ENCODE results near the gene KLHL12.

KLHL12 gene

DNA sequence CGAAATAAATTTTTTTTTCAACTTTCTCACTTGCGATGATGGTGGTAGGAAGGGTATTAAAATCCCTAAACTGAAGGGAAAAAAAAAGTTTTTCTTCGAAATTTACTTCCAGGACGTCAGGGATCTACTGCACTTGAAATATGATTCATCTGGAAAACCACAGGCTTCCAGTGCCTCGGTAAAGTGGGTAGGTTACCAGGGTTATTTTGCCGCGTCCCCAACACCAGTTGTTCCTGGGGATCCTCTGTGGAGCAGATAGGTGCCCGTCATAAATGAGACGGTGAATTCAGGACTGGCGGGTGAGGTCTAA lies 38.9 kb downstream of the KLHL12 start:
- DNase-seq (ENCODE audit: low read depth in 2 of 2): no peak

DNA sequence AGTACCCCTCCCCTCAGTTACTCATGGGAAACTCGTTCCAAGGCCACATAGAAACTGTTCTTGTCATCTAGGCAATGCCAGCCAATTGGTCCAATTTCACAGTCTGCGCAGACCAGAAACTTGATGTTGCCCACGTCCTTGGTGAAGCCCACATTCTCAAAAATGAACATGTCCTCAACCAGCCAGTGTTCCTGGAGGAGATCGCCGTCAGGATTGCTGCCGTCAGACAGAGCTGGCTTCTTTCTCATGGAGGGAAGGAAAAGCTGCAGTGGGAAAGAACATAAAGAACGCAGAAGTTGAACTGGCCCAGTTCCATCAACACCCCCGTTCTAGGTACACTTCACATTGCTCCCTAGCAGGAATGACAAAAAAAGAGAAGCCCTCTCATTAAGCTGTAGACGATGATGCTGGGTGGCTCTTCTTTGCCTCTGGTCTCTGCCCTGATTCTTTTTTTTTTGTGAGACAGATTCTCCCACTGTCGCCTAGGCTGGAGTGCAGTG lies 46.0 kb downstream of the KLHL12 start:
- DNase-seq (ENCODE audit: low read depth in 2 of 2): no peak

DNA sequence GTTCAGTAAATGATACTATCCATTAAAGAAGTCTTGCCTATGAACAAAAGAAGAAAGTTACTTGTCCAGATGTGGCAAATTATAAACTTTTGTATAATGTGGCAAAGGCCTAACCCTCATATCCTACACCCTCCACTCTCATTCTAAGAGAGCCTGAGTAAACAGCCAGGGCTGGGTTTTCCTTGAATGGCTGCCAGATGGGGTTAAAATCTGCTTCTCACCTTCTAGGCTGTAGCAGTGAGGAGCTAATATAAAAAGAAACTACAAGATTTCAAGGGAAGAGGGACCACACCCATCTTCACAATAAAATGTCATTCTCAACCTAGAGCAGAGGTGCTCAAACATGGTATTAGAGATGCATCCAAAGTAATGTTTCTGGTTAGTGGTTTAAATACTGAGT lies 47.0 kb downstream of the KLHL12 start:
- DNase-seq (ENCODE audit: low read depth in 2 of 2): no peak

- DNase-seq (ENCODE audit: low read depth in 2 of 2): no peak
Observed at GRCh38 chr1:202879128-202879527, 47.9 kb downstream of the KLHL12 start.

GRCh38 chr1:202873026-202873425 lies 54.0 kb downstream of the KLHL12 start:
- DNase-seq (ENCODE audit: low read depth in 2 of 2): no peak

DNA sequence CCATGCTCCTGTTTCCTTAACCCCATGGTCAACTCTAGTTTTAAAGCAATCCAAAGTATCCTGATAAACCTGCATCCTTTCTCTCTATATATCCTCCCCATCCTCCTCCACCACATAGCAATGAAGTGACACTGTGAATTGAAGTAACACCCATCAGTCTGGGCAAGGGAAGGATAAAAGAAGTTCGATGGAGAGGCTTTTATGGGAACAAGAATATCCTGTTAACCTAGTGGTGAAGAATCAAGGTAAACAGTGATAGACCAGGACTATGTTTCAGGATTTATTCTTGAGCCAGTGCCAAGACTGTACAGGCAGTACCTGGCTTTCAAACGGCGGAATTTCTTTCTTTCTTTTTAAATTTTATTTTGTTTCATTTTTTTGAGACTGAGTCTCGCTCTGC lies 55.7 kb downstream of the KLHL12 start:
- no peak for DNase-seq (ENCODE audit: low read depth in 2 of 2)

- no peak for DNase-seq (ENCODE audit: low read depth in 2 of 2)
Observed at GRCh38 chr1:202862679-202863560, 64.1 kb downstream of the KLHL12 start.

GRCh38 chr1:202861420-202862132 lies 65.5 kb downstream of the KLHL12 start:
- peak; percentile 29 for DNase-seq (ENCODE audit: low read depth in 2 of 2)

DNA sequence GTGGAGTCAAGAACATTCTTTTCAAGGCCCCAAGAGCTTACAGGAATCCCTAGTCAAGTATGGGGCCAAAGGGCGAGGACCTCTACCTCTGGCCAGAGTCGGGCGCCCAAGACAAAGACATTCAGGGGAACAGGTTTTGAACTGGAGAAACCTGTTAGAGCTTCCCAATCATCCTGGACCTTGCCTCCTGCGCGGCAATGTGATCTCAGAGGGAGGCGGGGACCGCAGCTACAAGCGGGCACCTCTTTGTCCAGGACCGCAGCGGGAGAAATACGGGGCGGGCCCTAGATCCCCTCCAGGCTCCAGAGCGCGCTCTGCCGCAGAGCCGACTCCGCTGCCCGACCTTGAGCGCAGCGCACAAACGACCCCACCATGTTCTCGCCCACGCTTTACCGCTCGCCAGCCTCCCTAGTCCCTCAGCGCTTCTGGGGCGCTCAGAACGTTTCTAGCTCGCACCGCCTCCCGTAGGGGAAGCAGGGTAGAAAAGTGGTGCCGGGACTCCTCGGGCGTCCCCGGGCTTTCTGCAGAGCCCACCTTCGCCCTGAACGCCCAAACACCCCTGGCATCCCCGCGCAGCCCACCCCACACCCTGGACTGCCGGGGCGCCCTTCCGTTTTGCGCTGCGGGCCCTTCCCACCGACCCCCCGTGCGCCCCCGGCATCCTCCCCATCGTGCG lies 66.2 kb downstream of the KLHL12 start:
- peak in 1 of 2 donors; percentile 28 for DNase-seq (ENCODE audit: low read depth in 2 of 2)

- DNase-seq (ENCODE audit: low read depth in 2 of 2): no peak
Observed at GRCh38 chr1:202858789-202859414, 68.1 kb downstream of the KLHL12 start.

GRCh38 chr1:202858331-202858730 lies 68.7 kb downstream of the KLHL12 start:
- no peak for DNase-seq (ENCODE audit: low read depth in 2 of 2)

GRCh38 chr1:202857136-202857610 lies 69.9 kb downstream of the KLHL12 start:
- DNase-seq (ENCODE audit: low read depth in 2 of 2): no peak

DNA sequence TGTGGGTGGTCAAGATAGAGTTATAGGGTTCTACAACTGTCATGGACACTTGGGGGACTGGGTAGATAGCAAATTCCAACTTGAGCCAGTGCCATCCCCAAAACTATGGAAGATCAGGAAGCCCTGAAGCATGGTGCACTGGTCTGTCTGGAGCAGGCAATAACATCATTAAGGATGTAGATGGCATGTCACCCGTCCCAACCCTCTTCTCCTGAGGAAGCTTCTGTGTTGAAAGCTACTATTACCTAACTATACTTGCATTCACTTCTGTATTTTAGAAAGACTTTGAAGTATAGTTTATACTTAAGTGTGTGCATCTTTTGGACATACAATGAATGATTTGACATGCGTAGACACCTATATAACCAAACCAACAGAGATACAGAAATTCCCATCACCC lies 71.0 kb downstream of the KLHL12 start:
- DNase-seq (ENCODE audit: low read depth in 2 of 2): no peak

- no peak for DNase-seq (ENCODE audit: low read depth in 2 of 2)
Observed at GRCh38 chr1:202854787-202855186, 72.2 kb downstream of the KLHL12 start.

DNA sequence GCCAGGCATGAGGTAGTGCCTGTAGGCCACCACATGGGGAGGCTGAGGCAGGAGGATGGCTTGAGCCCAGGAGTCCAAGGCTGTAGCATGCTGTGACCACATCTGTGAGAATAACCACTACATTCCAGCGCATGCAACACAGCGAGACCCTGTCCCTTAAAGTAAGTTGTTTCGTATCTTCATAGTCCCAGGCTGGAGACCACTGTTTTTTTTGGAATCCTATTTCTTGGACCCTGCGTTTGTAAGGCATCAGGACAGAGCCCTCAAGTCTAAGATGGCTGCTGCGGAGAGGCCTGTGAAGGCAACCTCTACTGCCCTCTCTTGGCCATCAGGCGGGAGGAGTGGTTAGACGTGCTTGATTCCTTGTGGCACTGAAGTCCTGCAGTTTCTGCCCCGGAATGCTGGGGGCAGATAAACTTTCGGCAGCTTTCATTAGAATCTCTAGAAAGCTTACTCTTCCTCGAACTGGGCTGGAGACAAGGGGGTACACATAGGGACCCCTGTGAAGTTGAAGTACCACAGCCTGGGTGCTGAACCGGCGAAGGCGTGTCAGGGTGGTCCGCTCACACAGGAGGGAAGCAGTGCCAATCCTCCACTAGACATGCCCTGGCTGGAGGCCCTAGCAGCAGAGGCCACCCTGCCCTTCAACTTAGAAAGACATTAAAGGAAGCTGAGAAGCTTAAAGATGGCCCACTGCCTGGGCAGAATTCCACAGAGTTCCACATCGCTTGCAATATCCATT lies 74.7 kb downstream of the KLHL12 start:
- peak in 1 of 2 donors; percentile 45 for DNase-seq (ENCODE audit: low read depth in 2 of 2)

DNA sequence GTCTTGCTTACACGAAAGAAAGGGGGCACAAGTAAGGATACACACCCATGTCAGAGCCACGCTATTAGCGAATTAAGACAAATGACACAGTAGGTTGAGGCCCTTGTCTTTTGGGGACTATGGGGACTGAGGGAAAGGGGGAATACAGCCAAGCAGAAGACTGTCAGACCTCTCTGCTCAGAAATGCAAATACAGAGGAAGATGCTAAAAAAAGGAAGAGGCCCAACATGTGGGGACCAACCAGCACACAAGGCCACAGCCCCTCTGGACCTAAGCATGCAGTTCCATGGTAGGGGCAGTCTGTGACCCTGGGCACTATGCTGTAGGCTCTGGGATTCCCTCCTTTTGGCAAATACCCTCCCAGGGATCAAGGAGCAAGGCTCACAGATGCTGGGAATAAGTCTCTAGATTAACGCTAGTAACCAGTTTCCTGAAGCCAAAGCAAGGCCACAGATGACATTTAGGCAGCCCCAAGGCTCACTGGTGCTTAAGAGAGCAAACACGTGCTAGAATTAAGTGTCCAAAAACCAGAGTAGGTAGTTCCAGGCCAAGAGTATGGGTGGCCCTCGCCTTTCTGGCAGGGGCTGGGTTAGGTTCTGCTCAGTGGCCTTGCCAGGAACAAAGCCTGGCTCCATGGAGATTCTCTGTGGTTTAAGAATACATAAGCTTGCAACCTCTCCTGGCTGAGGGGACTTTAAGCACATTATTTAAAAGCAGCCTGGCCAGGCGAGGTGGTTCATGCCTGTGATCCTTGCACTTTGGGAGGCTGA lies 76.3 kb downstream of the KLHL12 start:
- DNase-seq (ENCODE audit: low read depth in 2 of 2): no peak

DNA sequence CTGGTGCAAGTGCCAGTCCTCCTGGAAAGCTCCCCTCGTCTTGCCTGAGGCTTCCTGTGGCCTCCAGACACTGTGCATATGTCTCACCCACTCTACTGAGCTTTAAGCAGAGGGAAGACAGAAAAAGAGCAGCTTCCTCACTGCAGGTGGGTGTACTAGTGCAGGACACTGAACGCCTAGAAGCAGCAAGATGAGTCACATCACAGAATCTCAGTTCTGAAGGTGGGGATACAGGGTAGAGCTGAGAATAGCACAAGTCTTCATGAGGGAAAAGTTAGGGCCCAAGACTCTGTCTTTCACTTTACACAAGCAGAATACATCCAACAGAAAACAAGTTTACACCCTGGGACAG lies 78.9 kb downstream of the KLHL12 start:
- DNase-seq (ENCODE audit: low read depth in 2 of 2): no peak

- DNase-seq (ENCODE audit: low read depth in 2 of 2): no peak
Observed at GRCh38 chr1:202844935-202845334, 82.1 kb downstream of the KLHL12 start.

DNA sequence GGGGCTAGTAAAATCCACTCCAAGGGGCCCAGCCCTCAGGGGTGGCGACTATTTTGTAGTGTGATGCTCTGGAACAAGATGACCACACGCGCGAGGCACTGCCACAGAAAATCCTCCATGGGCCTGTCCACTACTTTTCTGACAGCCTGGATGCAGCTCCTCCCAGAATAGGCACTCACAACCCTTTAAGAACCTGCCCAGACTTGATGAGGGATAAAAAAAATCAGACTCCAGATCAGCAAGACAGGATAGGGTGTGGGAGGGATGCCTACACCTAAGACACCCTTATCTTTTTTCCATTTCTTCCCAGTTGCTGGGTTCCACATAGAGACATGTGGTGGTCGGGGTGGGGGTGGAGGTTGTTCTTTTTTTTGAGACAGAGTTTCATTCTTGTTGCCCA lies 82.8 kb downstream of the KLHL12 start:
- DNase-seq (ENCODE audit: low read depth in 2 of 2): no peak

DNA sequence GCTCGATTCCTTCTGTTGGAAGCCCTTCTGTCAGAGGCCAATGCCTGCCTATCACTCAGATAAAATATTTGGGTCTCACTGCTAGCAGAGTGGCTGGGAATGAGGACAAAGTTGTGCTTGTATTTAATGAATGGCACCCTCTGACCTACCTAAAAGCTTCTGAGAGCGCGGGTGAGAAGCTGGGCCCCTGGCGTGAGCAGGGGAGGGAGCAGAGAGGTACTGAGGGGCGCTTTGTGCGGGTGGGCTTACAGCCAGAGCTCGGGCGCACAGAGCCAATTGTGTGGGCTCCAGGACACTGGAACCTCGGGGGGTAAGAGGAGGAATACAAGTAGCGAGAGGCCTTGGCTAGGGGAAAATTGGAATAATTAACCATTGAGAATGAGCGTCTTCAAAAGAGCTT lies 84.0 kb downstream of the KLHL12 start:
- DNase-seq (ENCODE audit: low read depth in 2 of 2): no peak

Measured in stimulated activated CD4-positive, alpha-beta T cell treated with anti-CD3 and anti-CD28 coated beads, Interleukin-4, amount 100 ng/mL, for 48 hours (primary cell).